Gastrocnemius medialis (tissue), 4 donors: Measurements from ENCODE around the gene SDHA.

Source experiments
- POLR2A ChIP-seq, 2 donors: fragments of 450-650 bp; IDR thresholded peaks; one replicate each; pipeline ENCODE4 v1.6.1; 2017; ENCODE audit warnings: antibody characterized with exemption in 2 of 2, mild to moderate bottlenecking in 2 of 2, moderate library complexity in 2 of 2
- TF ChIP-seq, protein P1 (sequence below), 5 experiments: fragments of 450-650 bp in 3 of 5; fragments of 200-600 bp in 2 of 5; sonication (generic) in 2 of 5; IDR thresholded peaks in 4 of 5; conservative IDR thresholded peaks in 1 of 5; 1 replicate in 4 of 5; 2 replicates in 1 of 5; pipeline ENCODE4 v1.5.1; 2016 to 2019; ENCODE audit warnings: antibody characterized with exemption in 5 of 5, mild to moderate bottlenecking in 3 of 5, moderate library complexity in 3 of 5

DNA sequence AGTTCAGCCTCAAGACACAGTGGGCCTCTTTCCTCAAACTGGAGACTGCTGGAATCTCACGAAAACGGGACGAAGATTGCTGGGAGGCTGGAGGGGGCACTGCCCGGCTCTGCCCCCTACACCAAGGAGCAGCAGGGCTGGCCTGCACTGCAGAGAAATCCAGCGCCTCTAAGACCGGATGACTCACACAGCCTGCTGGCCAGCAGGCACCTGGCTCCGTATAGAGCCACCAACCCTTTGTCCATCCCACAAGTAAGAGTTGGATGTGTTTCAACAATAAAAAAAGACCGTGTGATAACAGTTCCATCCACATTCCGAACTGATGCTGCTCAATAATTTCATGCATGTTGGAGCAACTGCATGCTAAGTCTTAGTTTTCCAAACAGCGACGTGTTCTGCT is 11.7 kb upstream of the SDHA start:
- TF ChIP-seq, protein P1, sequence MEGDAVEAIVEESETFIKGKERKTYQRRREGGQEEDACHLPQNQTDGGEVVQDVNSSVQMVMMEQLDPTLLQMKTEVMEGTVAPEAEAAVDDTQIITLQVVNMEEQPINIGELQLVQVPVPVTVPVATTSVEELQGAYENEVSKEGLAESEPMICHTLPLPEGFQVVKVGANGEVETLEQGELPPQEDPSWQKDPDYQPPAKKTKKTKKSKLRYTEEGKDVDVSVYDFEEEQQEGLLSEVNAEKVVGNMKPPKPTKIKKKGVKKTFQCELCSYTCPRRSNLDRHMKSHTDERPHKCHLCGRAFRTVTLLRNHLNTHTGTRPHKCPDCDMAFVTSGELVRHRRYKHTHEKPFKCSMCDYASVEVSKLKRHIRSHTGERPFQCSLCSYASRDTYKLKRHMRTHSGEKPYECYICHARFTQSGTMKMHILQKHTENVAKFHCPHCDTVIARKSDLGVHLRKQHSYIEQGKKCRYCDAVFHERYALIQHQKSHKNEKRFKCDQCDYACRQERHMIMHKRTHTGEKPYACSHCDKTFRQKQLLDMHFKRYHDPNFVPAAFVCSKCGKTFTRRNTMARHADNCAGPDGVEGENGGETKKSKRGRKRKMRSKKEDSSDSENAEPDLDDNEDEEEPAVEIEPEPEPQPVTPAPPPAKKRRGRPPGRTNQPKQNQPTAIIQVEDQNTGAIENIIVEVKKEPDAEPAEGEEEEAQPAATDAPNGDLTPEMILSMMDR (IDR thresholded peaks at IDR 0.05 in 4 of 5, conservative IDR thresholded peaks at IDR 0.05 in 1 of 5), result no peak
- peak in 1 of 2 donors; percentile 29 for TF ChIP-seq POLR2A (IDR thresholded peaks at IDR 0.05)
